GM18870 (cell line): ENCODE data around the gene GRSF1.
"Not testable (repeated sequence)": the region's sequence is repeated elsewhere in the genome, so short reads cannot be mapped to it uniquely, and the experiment has no call there.

ENCODE experiments used
- ATAC-seq: cut with Tn5 transposase; IDR thresholded peaks from one replicate; pipeline ENCODE4 v1.9.1; 2021; ENCODE audit warnings: moderate library complexity; ENCODE audit not compliant: unreplicated experiment

Gene GRSF1, protein sequence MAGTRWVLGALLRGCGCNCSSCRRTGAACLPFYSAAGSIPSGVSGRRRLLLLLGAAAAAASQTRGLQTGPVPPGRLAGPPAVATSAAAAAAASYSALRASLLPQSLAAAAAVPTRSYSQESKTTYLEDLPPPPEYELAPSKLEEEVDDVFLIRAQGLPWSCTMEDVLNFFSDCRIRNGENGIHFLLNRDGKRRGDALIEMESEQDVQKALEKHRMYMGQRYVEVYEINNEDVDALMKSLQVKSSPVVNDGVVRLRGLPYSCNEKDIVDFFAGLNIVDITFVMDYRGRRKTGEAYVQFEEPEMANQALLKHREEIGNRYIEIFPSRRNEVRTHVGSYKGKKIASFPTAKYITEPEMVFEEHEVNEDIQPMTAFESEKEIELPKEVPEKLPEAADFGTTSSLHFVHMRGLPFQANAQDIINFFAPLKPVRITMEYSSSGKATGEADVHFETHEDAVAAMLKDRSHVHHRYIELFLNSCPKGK

DNA sequence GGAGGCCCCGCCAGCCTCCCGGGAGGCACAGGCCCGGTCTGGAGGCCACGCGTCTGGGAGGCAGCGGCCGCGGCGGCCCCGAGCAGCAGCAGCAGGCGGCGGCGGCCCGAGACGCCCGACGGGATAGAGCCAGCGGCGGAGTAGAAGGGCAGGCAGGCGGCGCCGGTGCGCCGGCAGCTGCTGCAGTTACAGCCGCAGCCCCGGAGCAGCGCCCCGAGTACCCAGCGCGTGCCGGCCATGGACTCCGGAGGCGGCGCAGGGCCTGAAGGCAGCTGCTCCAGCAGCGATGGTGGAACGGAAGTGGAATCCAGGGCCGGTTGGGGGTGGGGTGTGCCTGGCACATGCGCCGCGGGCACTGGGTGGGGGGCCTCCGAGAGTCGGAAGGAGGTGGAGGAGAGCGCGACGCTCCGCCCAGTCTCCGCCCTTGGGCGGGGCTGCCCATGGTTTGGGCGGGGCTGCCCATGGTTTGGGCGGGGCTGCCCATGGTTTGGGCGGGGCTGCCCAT, at the start of gene GRSF1:
GRSF1 (minus strand) TSS at position 302 of the 505 bp plus-strand sequence; CDS start at position 239, 63 bp downstream.
- ATAC-seq = peak; percentile 36

DNA sequence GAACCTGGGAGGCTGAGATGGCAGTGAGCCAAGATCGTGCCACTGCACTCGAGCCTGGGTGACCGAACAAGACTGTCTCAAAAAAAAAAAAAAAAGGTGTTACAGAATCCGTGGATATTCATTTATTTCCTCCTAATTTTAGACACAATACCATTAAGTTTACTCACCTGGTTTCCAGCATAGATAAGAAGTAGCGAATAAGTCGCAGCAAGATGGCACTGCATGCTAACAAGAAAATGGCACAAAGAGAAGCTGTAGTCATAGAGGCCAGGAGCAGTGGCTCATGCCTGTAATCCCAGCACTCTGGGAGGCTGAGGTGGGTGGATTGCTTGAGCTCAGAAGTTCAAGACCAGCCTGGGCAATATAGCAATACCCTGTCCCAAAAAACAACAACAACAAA, 45.5 kb upstream of the GRSF1 start:
- ATAC-seq = no peak

DNA sequence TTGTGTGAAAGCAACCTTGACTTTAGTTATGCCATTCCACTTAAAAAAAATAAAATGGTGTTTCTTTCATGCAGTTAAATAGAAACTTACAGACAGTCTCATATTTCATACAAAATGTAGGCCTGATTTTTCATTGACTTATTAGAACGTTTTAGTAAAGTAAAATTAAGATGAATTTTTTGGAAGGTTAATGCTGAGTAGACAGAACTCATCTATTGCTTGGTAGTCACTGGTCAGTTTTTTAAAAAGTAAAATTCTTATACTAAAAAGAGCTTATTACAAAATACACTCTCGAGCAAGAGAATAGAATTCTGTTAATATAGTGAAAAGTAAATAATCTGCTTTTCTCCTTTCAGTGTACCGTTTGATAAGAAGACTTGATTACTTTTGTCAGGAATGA, 41.0 kb upstream of the GRSF1 start:
- ATAC-seq = no peak

DNA sequence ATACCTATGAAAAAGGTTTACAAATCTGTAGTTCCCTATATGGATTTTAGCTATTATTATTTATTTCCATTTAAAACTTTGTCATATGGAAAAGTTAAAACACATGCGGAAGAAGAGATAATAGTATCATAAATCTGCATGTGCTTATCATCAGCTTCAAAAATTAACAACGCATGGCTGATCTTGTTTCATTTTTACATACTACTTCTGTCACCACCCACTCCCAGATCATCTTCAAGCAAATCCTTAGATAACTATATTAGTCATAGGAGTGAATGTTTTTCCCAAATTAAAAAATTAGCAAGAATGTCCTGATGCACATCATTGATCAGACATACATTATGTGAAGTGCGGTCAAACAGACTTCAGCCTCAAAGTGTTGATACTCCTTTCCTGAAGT, 37.9 kb upstream of the GRSF1 start:
- ATAC-seq = no peak

DNA sequence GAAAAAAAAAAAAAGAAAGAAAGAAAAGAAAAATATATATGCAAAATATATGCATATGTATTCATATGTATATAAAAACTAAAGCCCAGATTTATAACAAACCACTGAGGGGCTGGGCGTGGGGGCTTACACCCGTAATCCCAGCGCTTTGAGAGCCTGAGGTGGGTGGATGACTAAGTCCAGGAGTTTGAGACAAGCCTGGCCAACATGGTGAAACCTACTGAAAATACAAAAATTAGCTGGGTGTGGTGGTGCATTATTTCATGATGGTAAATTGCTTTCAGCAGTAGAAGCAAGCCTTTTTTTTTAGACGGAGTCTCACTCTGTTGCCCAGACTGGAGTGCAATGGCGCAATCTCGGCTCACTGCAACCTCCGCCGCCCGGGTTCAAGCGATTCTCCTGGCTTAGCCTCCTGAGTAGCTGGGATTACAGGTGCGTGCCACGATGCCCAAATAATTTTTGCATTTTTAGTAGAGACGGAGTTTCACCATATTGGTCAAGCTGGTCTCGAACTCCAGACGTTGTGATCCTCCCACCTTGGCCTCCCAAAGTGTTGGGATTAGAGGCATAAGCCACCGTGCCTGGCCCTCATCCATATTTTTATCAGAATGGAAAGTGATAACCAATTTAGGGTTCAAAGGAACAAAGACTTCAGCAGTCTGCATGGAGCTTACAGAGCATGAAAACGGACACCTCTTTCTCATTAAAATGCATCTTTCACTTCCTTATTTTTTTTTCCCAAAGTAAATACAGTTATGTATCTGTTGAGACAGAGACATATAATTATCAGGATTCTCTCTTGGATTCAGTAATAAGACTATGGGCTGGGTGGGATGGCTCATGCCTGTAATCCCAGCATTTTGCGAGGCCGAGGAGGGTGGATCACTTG, 34.8 kb upstream of the GRSF1 start:
- no peak for ATAC-seq

DNA sequence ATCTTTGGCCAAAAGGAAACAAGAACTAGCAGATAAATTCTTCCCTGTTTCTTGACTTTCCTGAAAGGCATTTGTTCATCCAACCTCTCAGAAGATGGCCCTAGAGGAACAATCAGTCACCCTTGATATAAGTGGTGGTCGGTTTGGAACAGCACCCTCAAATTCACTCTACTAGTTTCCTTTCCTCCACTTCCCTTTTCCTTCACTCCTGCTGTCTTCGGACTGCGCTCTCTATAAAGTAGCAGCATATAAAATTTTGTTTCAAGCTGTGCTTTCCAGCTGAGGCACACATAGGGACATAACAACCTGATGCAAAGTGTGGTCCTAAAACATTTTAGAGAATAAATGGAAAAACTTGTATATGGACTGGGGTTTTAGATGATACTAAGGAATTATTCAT, 33.5 kb upstream of the GRSF1 start:
- ATAC-seq = no peak

DNA sequence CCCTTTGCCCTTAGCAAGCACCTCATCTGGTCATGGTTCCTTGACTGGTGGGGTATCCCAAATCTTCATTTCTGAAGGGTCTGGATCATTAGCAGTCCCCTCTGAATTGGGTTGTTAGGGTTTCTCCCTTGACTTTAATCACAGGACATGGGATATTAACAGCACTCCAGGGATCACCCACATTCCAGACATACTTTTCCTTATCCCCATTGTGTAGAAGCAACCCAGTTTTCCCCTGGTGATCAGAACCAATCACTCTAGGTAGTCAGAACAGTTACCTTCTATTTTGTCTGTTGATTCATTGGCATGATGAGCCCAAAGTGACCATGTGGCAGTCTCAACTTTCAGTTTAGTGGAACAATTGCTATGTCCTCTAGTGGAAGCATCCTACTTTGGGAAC, 29.1 kb upstream of the GRSF1 start:
- no peak for ATAC-seq

DNA sequence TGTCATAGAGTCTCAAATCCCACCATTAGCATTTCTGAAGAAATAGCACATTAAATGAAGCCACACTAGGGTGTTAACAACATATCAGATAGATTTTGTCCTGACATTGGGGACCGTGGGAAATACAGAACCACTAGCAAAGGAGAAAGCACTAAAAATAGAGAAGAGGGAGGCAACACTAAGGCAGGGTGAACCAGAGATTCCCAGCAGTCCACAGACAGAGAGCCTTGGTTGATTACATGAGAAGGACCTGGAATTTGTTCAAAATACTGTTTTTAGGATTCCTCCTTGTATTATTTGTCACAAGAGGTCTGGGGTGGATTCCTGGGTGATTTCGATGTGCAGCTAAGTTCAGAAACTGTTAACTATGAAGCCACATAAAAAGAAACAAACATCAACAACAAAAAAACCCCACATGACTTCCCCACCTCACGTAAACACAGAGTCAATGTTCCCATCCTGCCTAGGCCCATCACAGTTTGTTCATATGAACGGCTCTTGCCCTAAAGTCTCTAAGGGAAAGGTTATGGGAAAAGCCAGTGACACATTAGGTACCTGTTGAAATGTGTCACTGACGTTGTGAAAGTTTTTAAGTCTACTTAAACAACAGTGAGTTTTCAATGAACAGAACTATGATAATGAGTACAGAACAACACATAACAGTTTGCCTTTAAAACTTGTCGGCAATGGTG, 23.6 kb upstream of the GRSF1 start:
- ATAC-seq = peak; percentile 91

DNA sequence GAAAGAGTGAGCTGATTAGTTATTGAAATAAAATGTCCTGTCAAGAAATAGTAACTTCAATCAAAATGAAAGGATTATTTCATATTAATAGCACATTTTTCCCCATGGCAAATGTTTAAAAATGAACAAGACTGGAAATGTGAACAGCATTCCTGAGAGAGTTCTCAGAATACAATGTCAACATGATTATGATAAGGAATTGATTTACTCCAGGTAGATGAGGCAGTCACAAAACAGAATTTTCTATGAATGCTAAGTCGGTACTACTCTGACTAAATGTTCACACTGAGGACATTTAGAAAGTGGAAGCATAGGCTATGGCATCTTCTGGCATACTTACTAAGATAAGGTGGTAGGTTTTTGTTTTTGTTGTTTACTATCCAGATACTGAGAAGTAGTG, 19.4 kb upstream of the GRSF1 start:
- no peak for ATAC-seq

DNA sequence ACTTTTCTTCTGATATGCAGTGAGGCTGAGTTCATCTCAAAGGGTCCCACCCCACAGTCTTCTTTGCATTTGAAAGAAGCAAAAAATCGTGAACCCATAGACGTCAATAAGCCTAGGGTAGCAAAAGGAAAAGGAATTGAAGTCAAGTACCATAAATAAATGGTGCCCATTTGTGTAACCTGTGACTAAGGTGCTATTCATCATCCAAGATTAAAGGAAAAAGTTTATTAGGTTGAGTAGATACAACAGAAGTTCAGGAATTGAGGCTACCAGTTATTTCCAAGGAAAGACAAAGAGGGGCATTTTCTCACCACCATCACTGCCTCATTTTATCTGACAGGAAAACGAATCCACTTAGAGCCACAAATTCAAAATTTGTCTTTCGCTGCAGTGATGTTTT, 18.8 kb upstream of the GRSF1 start:
- ATAC-seq = no peak

DNA sequence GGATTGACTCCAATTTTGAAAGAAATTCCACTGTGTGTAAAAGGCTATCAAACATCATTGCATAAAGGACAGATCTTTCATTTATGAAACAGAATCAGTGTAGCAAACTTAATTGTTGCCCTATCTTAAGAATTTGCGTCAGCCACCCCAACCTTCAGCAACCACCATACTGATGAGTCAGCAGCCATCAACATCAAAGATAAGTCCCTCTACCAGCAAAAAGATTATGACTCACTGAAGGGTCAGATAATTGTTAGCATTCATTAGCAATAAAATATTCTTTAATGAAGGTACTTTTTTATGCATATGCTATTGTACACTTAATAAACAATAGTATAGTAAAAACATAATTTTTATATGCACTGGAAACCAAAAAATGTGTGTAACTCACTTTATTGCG, 15.8 kb upstream of the GRSF1 start:
- no peak for ATAC-seq

DNA sequence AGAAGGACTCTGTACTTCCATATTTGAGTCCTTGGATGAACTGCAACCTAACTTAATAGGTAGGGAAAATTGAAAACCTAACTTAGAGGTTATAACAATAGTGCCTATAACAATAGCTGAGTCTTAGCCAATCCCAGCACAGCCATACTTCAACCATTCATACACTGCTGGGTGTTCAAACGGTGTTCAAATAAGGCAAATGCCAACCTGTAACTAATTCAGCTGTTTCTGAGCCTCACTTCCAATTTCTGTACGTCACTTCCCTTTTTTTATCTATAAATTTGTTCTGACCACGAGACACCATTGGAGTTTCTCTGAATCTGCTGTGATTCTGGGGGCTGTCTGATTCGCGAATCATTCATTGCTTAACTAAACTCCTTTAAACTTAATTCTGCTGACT, 9.6 kb upstream of the GRSF1 start:
- no peak for ATAC-seq

DNA sequence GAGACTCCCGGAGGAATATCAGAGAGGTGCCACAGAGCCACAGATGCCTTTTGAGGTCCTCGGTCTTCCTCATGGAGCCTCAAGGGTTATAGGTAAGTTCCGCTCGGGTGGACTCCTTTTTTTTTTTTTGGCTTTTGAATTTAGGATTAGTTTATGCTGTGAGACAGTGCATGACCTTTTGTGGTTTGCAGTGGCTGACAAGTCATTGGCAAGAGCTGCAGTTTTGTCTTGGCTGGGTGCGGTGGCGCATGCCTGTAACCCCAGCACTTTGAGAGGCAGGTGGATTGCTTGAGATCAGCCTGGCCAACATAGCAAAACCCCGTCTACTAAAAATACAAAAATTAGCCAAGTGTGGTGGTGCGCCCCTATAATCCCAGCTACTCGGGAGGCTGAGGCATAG, 4.5 kb upstream of the GRSF1 start:
- no peak for ATAC-seq

DNA sequence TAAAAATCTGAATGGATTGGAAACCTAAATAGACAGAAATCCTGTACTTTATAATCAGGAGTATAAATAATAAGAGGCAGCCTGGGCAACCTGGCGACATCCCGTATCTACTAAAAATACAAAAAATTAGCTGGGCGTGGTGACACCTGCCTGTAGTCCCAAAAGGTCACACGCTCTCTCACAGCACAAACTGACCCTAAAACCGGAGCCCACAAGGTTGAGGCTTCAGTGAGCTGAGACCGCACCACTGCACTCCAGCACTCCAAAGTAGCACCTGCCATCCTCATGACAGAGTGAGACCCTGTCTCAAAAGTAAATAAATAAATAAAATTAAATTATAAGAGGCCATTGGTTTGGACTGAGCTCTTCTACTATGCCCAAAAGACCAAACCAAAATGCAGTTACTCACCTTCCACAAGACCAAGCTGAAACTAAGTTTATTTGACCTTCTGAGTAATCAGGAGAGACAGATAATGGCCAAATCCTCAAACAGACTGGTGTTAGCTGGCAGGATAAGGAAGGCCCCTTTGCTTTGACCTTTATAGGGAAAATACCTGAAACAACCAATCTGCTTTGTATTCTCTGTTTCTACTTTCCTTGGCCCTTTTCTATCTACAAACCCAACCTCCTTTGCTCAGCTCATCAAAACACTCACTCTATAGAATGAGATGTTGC, 3.2 kb upstream of the GRSF1 start:
- ATAC-seq = peak; percentile 56

DNA sequence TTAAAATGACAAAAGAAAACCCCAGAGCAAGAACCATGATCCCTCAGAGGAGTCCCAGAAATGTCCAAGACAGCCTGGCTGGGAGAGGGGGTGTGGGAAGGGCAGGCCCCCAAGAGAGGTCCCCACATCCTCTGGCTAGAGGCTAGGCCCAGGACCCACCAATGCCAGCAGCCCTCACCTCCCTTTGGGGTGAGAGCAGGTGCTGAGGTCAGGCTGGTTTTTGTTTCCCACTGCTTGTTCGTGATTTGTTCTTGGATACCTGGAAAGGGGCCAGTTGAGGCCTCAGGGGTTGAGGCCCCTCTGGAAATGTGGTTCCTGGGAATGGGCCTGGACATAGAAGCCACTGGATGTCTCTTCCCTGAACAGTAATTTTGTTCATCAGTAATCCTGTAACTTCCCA, 2.3 kb upstream of the GRSF1 start:
- no peak for ATAC-seq

DNA sequence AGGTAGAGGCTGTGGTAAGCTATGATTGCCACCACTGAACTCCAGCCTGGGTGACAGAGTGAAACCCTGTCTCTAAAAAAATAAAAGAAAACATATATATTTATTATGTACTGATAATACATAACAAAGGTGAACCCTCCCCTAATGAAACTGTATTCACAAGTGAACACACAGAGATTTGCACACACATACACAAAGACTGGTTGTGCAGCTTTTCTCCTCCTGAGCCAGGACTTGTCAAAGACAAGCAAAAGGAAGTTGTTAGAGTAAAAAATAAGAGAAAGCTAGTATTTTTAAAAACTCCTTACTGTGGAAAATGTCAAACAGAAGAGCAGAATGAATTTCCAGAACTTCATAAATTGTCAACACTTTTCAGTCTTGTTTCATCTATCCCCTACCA, 1.5 kb upstream of the GRSF1 start:
- no peak for ATAC-seq

DNA sequence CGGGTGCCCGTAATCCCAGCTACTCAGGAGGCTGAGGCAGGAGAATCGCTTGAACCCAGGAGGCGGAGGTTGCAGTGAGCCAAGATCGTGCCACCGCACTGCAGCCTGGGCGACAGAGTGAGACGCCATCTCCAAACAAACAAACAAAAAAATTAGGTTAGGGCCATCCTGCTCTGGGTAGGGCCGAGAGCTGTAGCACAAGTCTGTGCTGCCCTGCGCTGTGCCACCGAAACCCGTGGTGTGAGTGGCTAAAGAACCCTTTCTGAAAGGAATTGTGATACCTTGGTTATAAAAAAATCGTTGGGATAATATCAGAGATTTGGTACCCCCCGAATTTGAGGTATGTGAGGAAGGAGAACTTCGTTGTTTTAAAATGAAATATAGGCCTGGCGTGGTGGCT, 941 bp upstream of the GRSF1 start:
- ATAC-seq = not testable (repeated sequence)

DNA sequence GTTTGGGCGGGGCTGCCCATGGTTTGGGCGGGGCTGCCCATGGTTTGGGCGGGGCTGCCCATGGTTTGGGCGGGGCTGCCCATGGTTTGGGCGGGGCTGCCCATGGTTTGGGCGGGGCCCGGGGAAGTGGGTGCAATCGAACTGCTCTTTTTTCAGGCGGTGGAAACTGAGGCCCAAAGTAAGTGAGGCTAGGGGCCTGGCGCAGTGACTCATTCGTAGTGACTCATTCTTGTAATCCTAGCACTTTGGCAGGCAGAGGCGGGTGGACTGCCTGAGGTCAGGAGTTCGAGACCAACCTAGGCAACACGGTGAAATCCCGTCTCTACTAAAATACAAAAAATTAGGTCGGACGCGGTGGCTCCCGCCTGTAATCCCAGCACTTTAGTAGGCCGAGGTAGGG, 447 bp upstream of the GRSF1 start:
- ATAC-seq = not testable (repeated sequence)

DNA sequence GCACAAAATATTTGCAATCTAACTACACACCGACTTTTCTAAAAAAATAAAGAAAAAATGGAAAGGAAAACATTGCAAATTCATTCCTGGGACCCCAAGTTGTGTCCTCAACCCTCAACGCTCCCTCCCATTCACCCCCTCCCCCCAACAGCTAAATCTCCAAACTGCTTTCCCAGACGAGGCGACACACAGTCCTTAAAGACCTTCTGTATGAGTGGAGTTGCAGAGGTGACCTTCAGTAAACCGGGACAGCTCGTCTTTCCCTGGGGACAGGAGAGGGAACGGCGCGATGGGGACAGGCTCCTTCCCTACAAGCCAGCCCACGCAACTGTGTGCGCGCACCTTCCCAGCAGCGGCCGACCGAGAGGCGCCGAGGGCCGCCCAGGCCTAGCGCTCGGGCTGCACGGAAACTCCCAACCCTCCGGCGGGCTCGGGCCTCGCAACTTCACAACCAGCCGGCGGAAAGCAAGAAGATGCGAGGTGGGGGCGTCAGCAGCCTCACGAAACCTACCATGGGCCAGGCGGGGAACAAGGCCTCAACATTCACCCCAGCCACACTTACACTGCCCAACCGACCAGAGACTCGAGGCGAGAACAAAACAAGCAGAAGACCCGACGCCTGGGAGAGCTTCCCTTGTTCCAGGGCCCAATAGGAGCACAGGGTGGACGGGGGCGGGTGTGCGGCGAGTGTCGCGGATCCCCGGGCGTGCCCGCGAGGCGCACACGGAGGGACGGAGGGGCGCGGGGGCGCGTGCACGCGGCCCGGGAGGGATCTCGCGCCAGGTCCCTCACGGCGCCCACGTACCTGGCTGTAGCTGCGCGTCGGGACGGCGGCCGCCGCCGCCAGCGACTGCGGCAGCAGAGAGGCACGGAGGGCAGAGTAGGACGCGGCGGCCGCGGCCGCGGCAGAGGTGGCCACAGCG, 763 bp downstream of the GRSF1 start:
- peak; percentile 25 for ATAC-seq

DNA sequence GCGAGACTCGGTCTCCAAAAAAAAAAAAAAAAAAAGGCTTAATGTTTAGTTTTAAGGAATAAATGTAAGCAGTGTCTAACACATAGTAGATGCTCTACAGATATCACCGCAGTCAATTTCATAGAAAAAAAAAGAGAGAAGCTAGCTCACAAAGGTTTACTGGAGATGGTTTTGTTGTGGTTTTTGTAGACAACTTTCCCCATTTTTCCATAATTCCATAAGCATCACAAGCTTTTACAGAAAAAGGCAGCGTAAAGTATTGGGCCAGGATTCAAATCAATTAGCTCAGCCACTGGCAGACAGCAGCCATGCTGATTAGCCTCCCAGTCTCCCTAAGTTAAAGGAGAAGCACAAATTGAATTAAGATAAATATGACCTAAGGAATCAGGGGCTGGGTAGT, 1.5 kb downstream of the GRSF1 start:
- ATAC-seq = no peak
